H9 (cell line): Measurements from ENCODE around the gene VOPP1. TPM values are rescaled to one million over a fixed set of nuclear protein-coding genes. Genes with fewer than 3 reads are reported as not detected.

Experiments used
- DNase-seq: peaks from one replicate; pipeline ENCODE4 v3.0.0-alpha.2; 2017
- H2AFZ ChIP-seq: one replicate; pipeline ENCODE4 v1.6.1; 2013; ENCODE audit warnings: mild to moderate bottlenecking, low read length, control low read depth, moderate library complexity
- H2AK5ac ChIP-seq: 2 replicates; pipeline ENCODE4 v1.6.1; 2013; ENCODE audit warnings: low read length, control low read depth, mixed read lengths; ENCODE audit not compliant: insufficient read length
- H2BK120ac ChIP-seq: one replicate; pipeline ENCODE4 v1.6.1; 2013; ENCODE audit warnings: low read depth, mild to moderate bottlenecking, low read length, control low read depth, inconsistent platforms; ENCODE audit not compliant: poor library complexity, severe bottlenecking
- H2BK12ac ChIP-seq: 2 replicates; pipeline ENCODE4 v1.6.1; 2013; ENCODE audit warnings: low read length, control low read depth, mixed read lengths, low read depth; ENCODE audit not compliant: insufficient read length
- H2BK15ac ChIP-seq: 2 replicates; pipeline ENCODE4 v1.6.1; 2013; ENCODE audit warnings: low read depth, low read length, control low read depth
- H2BK20ac ChIP-seq: one replicate; pipeline ENCODE4 v1.6.1; 2013; ENCODE audit warnings: low read depth, mild to moderate bottlenecking, low read length, control low read depth, inconsistent platforms; ENCODE audit not compliant: poor library complexity, severe bottlenecking
- H2BK5ac ChIP-seq: 2 replicates; pipeline ENCODE4 v1.6.1; 2013; ENCODE audit warnings: low read length, control low read depth, mixed read lengths; ENCODE audit not compliant: insufficient read length
- H3K14ac ChIP-seq: 2 replicates; pipeline ENCODE4 v1.6.1; 2013; ENCODE audit warnings: low read length, control low read depth; ENCODE audit not compliant: insufficient read depth
- H3K18ac ChIP-seq: 2 replicates; pipeline ENCODE4 v1.6.1; 2013; ENCODE audit warnings: low read depth, mild to moderate bottlenecking, mixed read lengths, low read length, control low read depth; ENCODE audit not compliant: insufficient read length
- H3K23ac ChIP-seq: 2 replicates; pipeline ENCODE4 v1.6.1; 2013; ENCODE audit warnings: low read length, control low read depth, mixed read lengths, low read depth; ENCODE audit not compliant: insufficient read length
- H3K23me2 ChIP-seq: 2 replicates; pipeline ENCODE4 v1.6.1; 2013; ENCODE audit warnings: low read depth, mild to moderate bottlenecking, mixed read lengths, low read length, control low read depth; ENCODE audit not compliant: insufficient read length, poor library complexity, severe bottlenecking
- H3K27ac ChIP-seq: 2 replicates; pipeline ENCODE4 v1.5.1; 2013; ENCODE audit warnings: low read length, control low read depth, mixed read lengths, low read depth; ENCODE audit not compliant: insufficient read length
- H3K27me3 ChIP-seq: 2 replicates; pipeline ENCODE4 v1.6.1; 2013; ENCODE audit warnings: low read length, control low read depth, inconsistent platforms; ENCODE audit not compliant: insufficient read depth
- H3K4ac ChIP-seq: 2 replicates; pipeline ENCODE4 v1.6.1; 2013; ENCODE audit warnings: low read depth, mild to moderate bottlenecking, control low read depth, inconsistent platforms, low read length, moderate library complexity
- H3K4me1 ChIP-seq: 2 replicates; pipeline ENCODE4 v1.6.1; 2013; ENCODE audit warnings: low read length, control low read depth, inconsistent platforms; ENCODE audit not compliant: insufficient read depth
- H3K4me2 ChIP-seq: 2 replicates; pipeline ENCODE4 v1.6.1; 2013; ENCODE audit warnings: low read length, control low read depth, mixed read lengths; ENCODE audit not compliant: insufficient read length, insufficient read depth
- H3K56ac ChIP-seq: 2 replicates; pipeline ENCODE4 v1.6.1; 2013; ENCODE audit warnings: low read depth, mild to moderate bottlenecking, mixed read lengths, low read length, control low read depth; ENCODE audit not compliant: insufficient read length
- H3K79me1 ChIP-seq: 2 replicates; pipeline ENCODE4 v1.6.1; 2013; ENCODE audit warnings: low read depth, mild to moderate bottlenecking, moderate library complexity, low read length, control low read depth, inconsistent platforms; ENCODE audit not compliant: insufficient read depth, poor library complexity, severe bottlenecking
- H3K79me2 ChIP-seq: 2 replicates; pipeline ENCODE4 v1.6.1; 2013; ENCODE audit warnings: low read length, control low read depth, inconsistent platforms; ENCODE audit not compliant: insufficient read depth
- H3K9ac ChIP-seq: 2 replicates; pipeline ENCODE4 v1.6.1; 2013; ENCODE audit warnings: low read length, control low read depth, mixed read lengths; ENCODE audit not compliant: insufficient read length; ENCODE audit errors: extremely low read depth
- H3K9me3 ChIP-seq: one replicate; pipeline ENCODE4 v1.6.1; 2013; ENCODE audit warnings: low read depth, low read length, inconsistent platforms; ENCODE audit not compliant: control insufficient read depth
- H3T11ph ChIP-seq: one replicate; pipeline ENCODE4 v1.6.1; 2013; ENCODE audit warnings: mild to moderate bottlenecking, low read length, control low read depth, inconsistent platforms
- H4K20me1 ChIP-seq: one replicate; pipeline ENCODE4 v1.6.1; 2013; ENCODE audit not compliant: control insufficient read depth, insufficient read length, insufficient read depth
- H4K5ac ChIP-seq: 2 replicates; pipeline ENCODE4 v1.6.1; 2013; ENCODE audit warnings: low read depth, mild to moderate bottlenecking, mixed read lengths, low read length, control low read depth; ENCODE audit not compliant: insufficient read length
- H4K8ac ChIP-seq: replicated peaks from 2 replicates; pipeline ENCODE4 v1.6.1; 2013; ENCODE audit warnings: low read length, control low read depth, mixed read lengths, low read depth; ENCODE audit not compliant: insufficient read length
- H4K91ac ChIP-seq: 2 replicates; pipeline ENCODE4 v1.6.1; 2013; ENCODE audit warnings: low read depth, mild to moderate bottlenecking, moderate library complexity, mixed read lengths, low read length, control low read depth; ENCODE audit not compliant: insufficient read length
- H3K27ac Mint-ChIP-seq, 3 experiments: 2 replicates in 2 of 3; 3 replicates in 1 of 3; pipeline ENCODE4 v1.8.0; 2020 to 2021; ENCODE audit warnings: mixed read lengths in 3 of 3, mild to moderate bottlenecking in 1 of 3, moderate library complexity in 1 of 3
- H3K27me3 Mint-ChIP-seq: 2 replicates; pipeline ENCODE4 v1.8.0; 2021; ENCODE audit warnings: low read depth, mild to moderate bottlenecking, moderate library complexity, mixed read lengths
- H3K36me3 Mint-ChIP-seq, 3 experiments: 2 replicates in 2 of 3; 3 replicates in 1 of 3; pipeline ENCODE4 v1.8.0; 2020 to 2021; ENCODE audit warnings: low read depth in 3 of 3, mixed read lengths in 3 of 3; ENCODE audit not compliant: insufficient read depth in 1 of 3
- H3K4me1 Mint-ChIP-seq, 2 experiments: 2 replicates each; pipeline ENCODE4 v1.8.0; 2020; ENCODE audit warnings: mixed read lengths in 2 of 2
- H3K4me3 Mint-ChIP-seq, 2 experiments: 2 replicates in 1 of 2; 3 replicates in 1 of 2; pipeline ENCODE4 v1.8.0; 2020 to 2021; ENCODE audit warnings: mild to moderate bottlenecking in 2 of 2, mixed read lengths in 2 of 2, moderate library complexity in 1 of 2
- H3K9me3 Mint-ChIP-seq, 2 experiments: 2 replicates in 1 of 2; 3 replicates in 1 of 2; pipeline ENCODE4 v1.8.0; 2020; ENCODE audit warnings: mild to moderate bottlenecking in 2 of 2, mixed read lengths in 2 of 2, moderate library complexity in 1 of 2
- CTCF ChIP-seq: fragments of 200-600 bp; sonication (generic); conservative IDR thresholded peaks from 3 replicates; pipeline ENCODE4 v1.8.0; 2021; ENCODE audit warnings: antibody characterized with exemption, mild to moderate bottlenecking
- WGBS: extraction: QIAGEN DNeasy Blood & Tissue Kit; methylation state at CpG from one replicate; pipeline ENCODE4 v1.1.7; 2013; ENCODE audit warnings: missing lambda C conversion rate, low lambda C conversion rate, mixed read lengths; ENCODE audit not compliant: insufficient read length; ENCODE audit errors: extremely low coverage; 5-methylcytosine and 5-hydroxymethylcytosine counted together
- total RNA-seq: library from RNA; stranded (reverse); gene quantifications from 2 replicates; pipeline ENCODE4 v1.2.1, GENCODE V29; 2021

The VOPP1 gene
- total RNA-seq, 1 experiment from 2014 or later, result 55.7 TPM

GRCh38 chr7:55595511-55595910 lies 23.2 kb upstream of the VOPP1 start:
- no peak overlapping the region for H3K14ac ChIP-seq
- no peaks in the 10 kb centered on the region for H4K20me1 ChIP-seq
- no peak overlapping the region for H3K9ac ChIP-seq
- no peak for TF ChIP-seq CTCF
- no peaks in the 10 kb centered on the region for H3K27me3 ChIP-seq
- Mint-ChIP-seq H3K4me3 (no peak overlapping the region), H3K27me3 (peaks cover 8% of the 10 kb centered on the region), H3K27ac (no peak overlapping the region), H3K36me3 (no peaks in the 10 kb centered on the region), H3K9me3 (0 out of 5 replicates have a peak, but pooled peaks cover 0 to 2% of the 10 kb centered on the region in 2 experiments), H3K4me1 (no peaks in the 10 kb centered on the region; a peak in 1 of 4 replicates)
- no peak overlapping the region for H2BK120ac ChIP-seq
- no peak overlapping the region for H2BK15ac ChIP-seq
- no peak overlapping the region for H3K56ac ChIP-seq
- H3K23me2 ChIP-seq, result no peaks in the 10 kb centered on the region
- H3K4me1 ChIP-seq, result no peaks in the 10 kb centered on the region
- no peak for DNase-seq
- no peak overlapping the region for H3K27ac ChIP-seq
- no peaks in the 10 kb centered on the region for H3K79me1 ChIP-seq
- H3K18ac ChIP-seq, result no peak overlapping the region
- no peak overlapping the region for H2AK5ac ChIP-seq
- no peak overlapping the region for H3K4ac ChIP-seq
- no peaks in the 10 kb centered on the region for H3K9me3 ChIP-seq
- no peaks in the 10 kb centered on the region; the same call in 1 of the 2 replicates for H3K79me2 ChIP-seq
- no peak overlapping the region for H4K8ac ChIP-seq
- WGBS, result no CpG with 5 or more reads among the region's 4 CpGs
- no peak overlapping the region for H2BK12ac ChIP-seq
- no peak overlapping the region for H2BK5ac ChIP-seq
- H3K23ac ChIP-seq, result no peak overlapping the region
- no peak overlapping the region for H3K4me2 ChIP-seq
- H4K5ac ChIP-seq, result no peak overlapping the region
- H2AFZ ChIP-seq, result no peak overlapping the region
- no peak overlapping the region for H2BK20ac ChIP-seq
- H3T11ph ChIP-seq, result no peak overlapping the region
- H4K91ac ChIP-seq, result no peak overlapping the region
